HepG2 (cell line): Measurements from ENCODE around the gene TNP2. TPM values are rescaled to one million over a fixed set of nuclear protein-coding genes. Genes with fewer than 3 reads are reported as not detected.
A peak's percentile ranks its signal among the peaks of the same experiment; 100 is the strongest.

ENCODE experiments used
- BCLAF1 ChIP-seq: fragments of 450-650 bp; IDR thresholded peaks from 2 replicates; pipeline ENCODE4 v1.6.1; 2017; ENCODE audit warnings: mild to moderate bottlenecking
- GTF3A ChIP-seq: sonication (generic); formaldehyde crosslinking; conservative IDR thresholded peaks from 2 replicates; pipeline ENCODE4 v1.4.0; 2020; ENCODE audit warnings: mild to moderate bottlenecking, missing genetic modification reagents
- HINFP ChIP-seq: sonication (generic); formaldehyde crosslinking; IDR thresholded peaks from 2 replicates; pipeline ENCODE4 v1.4.0; 2020; ENCODE audit warnings: low read depth, mild to moderate bottlenecking, missing genetic modification reagents
- IRX3 ChIP-seq: sonication (generic); formaldehyde crosslinking; IDR thresholded peaks from 2 replicates; pipeline ENCODE4 v1.8.1; 2023; ENCODE audit warnings: mild to moderate bottlenecking, low read depth, missing genetic modification reagents, borderline replicate concordance
- KLF15 ChIP-seq: sonication (generic); formaldehyde crosslinking; IDR thresholded peaks from 2 replicates; pipeline ENCODE4 v1.8.1; 2023; ENCODE audit warnings: borderline replicate concordance, mild to moderate bottlenecking, inconsistent platforms, missing genetic modification reagents, mixed read lengths
- MAF1 ChIP-seq: sonication (generic); formaldehyde crosslinking; IDR thresholded peaks from 2 replicates; pipeline ENCODE4 v1.5.0; 2020; ENCODE audit warnings: missing genetic modification reagents, borderline replicate concordance
- MEIS2 ChIP-seq: sonication (generic); formaldehyde crosslinking; IDR thresholded peaks from 2 replicates; pipeline ENCODE4 v1.9.0; 2021; ENCODE audit warnings: mild to moderate bottlenecking, missing genetic modification reagents
- MIXL1 ChIP-seq: IDR thresholded peaks from 2 replicates; pipeline ENCODE4 v1.6.1; 2016
- MTA1 ChIP-seq: sonication (generic); formaldehyde crosslinking; IDR thresholded peaks from 2 replicates; pipeline ENCODE4 v1.4.0; 2020; ENCODE audit warnings: missing genetic modification reagents, mild to moderate bottlenecking, borderline replicate concordance
- NONO ChIP-seq, 2 experiments: fragments of 450-650 bp in 1 of 2; sonication (generic) in 1 of 2; formaldehyde crosslinking in 1 of 2; IDR thresholded peaks in 1 of 2; conservative IDR thresholded peaks in 1 of 2; 2 replicates each; pipeline versions ENCODE4 v1.6.1 to v1.8.0; 2017 to 2022; ENCODE audit warnings: mild to moderate bottlenecking in 1 of 2, missing genetic modification reagents in 1 of 2, moderate library complexity in 1 of 2
- NR0B2 ChIP-seq: sonication (generic); formaldehyde crosslinking; IDR thresholded peaks from 2 replicates; pipeline ENCODE4 v1.4.0; 2020; ENCODE audit warnings: mild to moderate bottlenecking, missing genetic modification reagents
- NRL ChIP-seq: sonication (generic); formaldehyde crosslinking; IDR thresholded peaks from 2 replicates; pipeline ENCODE4 v1.5.0; 2020; ENCODE audit warnings: missing genetic modification reagents, mild to moderate bottlenecking, moderate library complexity, borderline replicate concordance
- SCMH1 ChIP-seq: sonication (generic); formaldehyde crosslinking; IDR thresholded peaks from 2 replicates; pipeline ENCODE4 v1.9.0; 2021; ENCODE audit warnings: missing genetic modification reagents, mild to moderate bottlenecking, borderline replicate concordance
- SIN3B ChIP-seq: fragments of 150-350 bp; IDR thresholded peaks from 2 replicates; pipeline ENCODE4 v1.6.1; 2014; ENCODE audit warnings: low read length
- SRSF4 ChIP-seq: fragments of 200-400 bp; formaldehyde crosslinking; IDR thresholded peaks from one replicate; pipeline ENCODE4 v1.6.1; 2018; ENCODE audit warnings: mild to moderate bottlenecking, low read depth, low read length, moderate library complexity; ENCODE audit not compliant: poor library complexity, severe bottlenecking
- TCF12 ChIP-seq, 2 experiments: fragments of 450-650 bp in 1 of 2; sonication (generic) in 1 of 2; formaldehyde crosslinking in 1 of 2; IDR thresholded peaks; 2 replicates each; pipeline versions ENCODE4 v1.6.1 to v1.8.0; 2017 to 2022; ENCODE audit warnings: antibody characterized with exemption in 1 of 2, mild to moderate bottlenecking in 1 of 2, missing genetic modification reagents in 1 of 2, moderate library complexity in 1 of 2
- TSC22D2 ChIP-seq: sonication (generic); formaldehyde crosslinking; IDR thresholded peaks from 2 replicates; pipeline ENCODE4 v1.5.1; 2020; ENCODE audit warnings: missing genetic modification reagents, mild to moderate bottlenecking, borderline replicate concordance
- ZBTB43 ChIP-seq: sonication (generic); formaldehyde crosslinking; conservative IDR thresholded peaks from 2 replicates; pipeline ENCODE4 v1.4.0; 2020; ENCODE audit warnings: missing genetic modification reagents
- ZNF205 ChIP-seq: IDR thresholded peaks from 2 replicates; pipeline ENCODE4 v1.6.1; 2018; ENCODE audit warnings: missing biosample characterization, missing genetic modification reagents
- ZNF558 ChIP-seq: sonication (generic); formaldehyde crosslinking; IDR thresholded peaks from 2 replicates; pipeline ENCODE4 v1.9.0; 2022; ENCODE audit warnings: mild to moderate bottlenecking, missing genetic modification reagents, borderline replicate concordance
- ZNF644 ChIP-seq: IDR thresholded peaks from 2 replicates; pipeline ENCODE4 v1.6.1; 2016; ENCODE audit warnings: low read depth
- ZNF788 ChIP-seq: sonication (generic); formaldehyde crosslinking; IDR thresholded peaks from 2 replicates; pipeline ENCODE4 v1.5.0; 2020; ENCODE audit warnings: mild to moderate bottlenecking, missing genetic modification reagents, borderline replicate concordance
- polyA plus RNA-seq, 8 experiments: library from polyadenylated mRNA; depleted of rRNA in 3 of 8; stranded (reverse) in 7 of 8; unstranded in 1 of 8; fragments of >200 nt; fragmentation: Illumina TruSeq in 4 of 8; extraction: Trizol in 4 of 8; gene quantifications; 2 replicates each; pipeline versions ENCODE4 v1.2.1 to v1.2.3, GENCODE V29; 2011 to 2016; ENCODE audit warnings: low read depth in 4 of 8, missing spikeins in 1 of 8, mixed read lengths in 1 of 8; ENCODE audit not compliant: insufficient read depth in 1 of 8
- total RNA-seq, 5 experiments: library from RNA; depleted of rRNA; stranded (reverse); fragments of >200 nt; fragmentation: Illumina TruSeq; extraction: Trizol; gene quantifications; 2 replicates each; pipeline ENCODE4 v1.2.3, GENCODE V29; 2016; ENCODE audit warnings: low read depth in 1 of 5

TNP2 gene
- total and polyA plus RNA-seq, 2 of the 13 experiments (the other 11 are each of a cell fraction or from before 2014, with no cell fraction given): not detected

GRCh38 chr16:11254913-11255736 is 14.0 kb downstream of the TNP2 start (continued):
- TF ChIP-seq MIXL1 (CRISPR knock-in tag): peak; percentile 9; the same call in 1 of the 2 replicates
- no peak for TF ChIP-seq TSC22D2
- no peak for TF ChIP-seq GTF3A (CRISPR knock-in tag)
- peak; percentile 37 for TF ChIP-seq SRSF4
- no peak for TF ChIP-seq MTA1 (CRISPR knock-in tag)
- TF ChIP-seq SIN3B: no peak
- no peak for TF ChIP-seq TCF12 (IDR thresholded peaks at IDR 0.05)
- TF ChIP-seq TCF12 (CRISPR knock-in tag; IDR thresholded peaks at IDR 0.05): no peak
- TF ChIP-seq ZNF788 (CRISPR knock-in tag): no peak
- no peak for TF ChIP-seq ZBTB43 (CRISPR knock-in tag)
- no peak for TF ChIP-seq NONO (IDR thresholded peaks at IDR 0.05)
- TF ChIP-seq NONO (CRISPR knock-in tag; conservative IDR thresholded peaks at IDR 0.05): 0 out of 2 replicates have a peak, but pooled peaks have one; percentile 17
- TF ChIP-seq ZNF558: no peak; the same call in 1 of the 2 replicates
- TF ChIP-seq HINFP: no peak
- no peak for TF ChIP-seq NR0B2 (CRISPR knock-in tag)
- no peak for TF ChIP-seq KLF15 (CRISPR knock-in tag)
- no peak for TF ChIP-seq MAF1 (CRISPR knock-in tag)
- no peak for TF ChIP-seq ZNF644 (CRISPR knock-in tag)
- no peak for TF ChIP-seq SCMH1 (CRISPR knock-in tag)
- TF ChIP-seq IRX3 (CRISPR knock-in tag): no peak; the same call in 1 of the 2 replicates
- 0 out of 2 replicates have a peak, but pooled peaks have one; percentile 31 for TF ChIP-seq MEIS2 (CRISPR knock-in tag)
- 0 out of 2 replicates have a peak, but pooled peaks have one; percentile 40 for TF ChIP-seq NRL (CRISPR knock-in tag)
- TF ChIP-seq BCLAF1: no peak
- TF ChIP-seq ZNF205 (CRISPR knock-in tag): no peak
